GM21529 (cell line): ENCODE results near the gene PIK3C2B.

Experiments used
- ATAC-seq: cut with Tn5 transposase; IDR thresholded peaks from one replicate; pipeline ENCODE4 v1.9.1; 2021; ENCODE audit not compliant: unreplicated experiment

The PIK3C2B gene

DNA sequence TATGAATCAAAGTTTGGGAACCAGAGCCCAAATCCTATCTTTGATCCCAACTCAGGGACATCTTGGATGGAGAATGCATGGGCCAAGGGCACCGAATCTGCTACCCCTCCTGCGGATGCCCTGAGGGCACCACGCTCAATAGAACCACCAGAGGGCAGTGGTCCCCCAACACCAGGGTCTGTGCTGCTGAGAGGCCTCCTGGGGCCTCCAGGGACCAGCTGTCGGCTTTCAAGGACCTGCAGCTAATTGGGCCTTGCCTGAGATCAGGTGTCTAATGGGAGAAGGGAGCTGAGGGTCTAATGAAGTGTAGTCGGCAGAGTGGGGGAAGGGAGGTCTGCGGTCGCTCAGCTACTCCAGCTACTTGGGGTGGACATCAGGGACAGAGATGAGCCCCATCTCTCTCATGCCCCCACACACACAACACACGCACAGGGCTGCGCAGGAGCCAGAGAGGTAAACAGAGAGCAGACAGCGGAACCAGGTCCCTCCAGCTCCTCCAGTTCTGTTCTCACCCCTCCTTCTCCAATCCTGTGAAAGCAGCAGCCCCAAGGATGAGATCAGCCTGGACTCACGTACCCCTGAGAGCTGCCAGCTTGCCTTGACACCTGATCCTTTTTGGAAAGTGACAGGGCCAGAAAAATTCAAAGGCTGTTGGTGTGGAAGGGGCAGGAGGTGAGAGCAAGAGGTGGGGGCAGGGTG lies 48.0 kb downstream of the PIK3C2B start:
- peak; percentile 75 for ATAC-seq

DNA sequence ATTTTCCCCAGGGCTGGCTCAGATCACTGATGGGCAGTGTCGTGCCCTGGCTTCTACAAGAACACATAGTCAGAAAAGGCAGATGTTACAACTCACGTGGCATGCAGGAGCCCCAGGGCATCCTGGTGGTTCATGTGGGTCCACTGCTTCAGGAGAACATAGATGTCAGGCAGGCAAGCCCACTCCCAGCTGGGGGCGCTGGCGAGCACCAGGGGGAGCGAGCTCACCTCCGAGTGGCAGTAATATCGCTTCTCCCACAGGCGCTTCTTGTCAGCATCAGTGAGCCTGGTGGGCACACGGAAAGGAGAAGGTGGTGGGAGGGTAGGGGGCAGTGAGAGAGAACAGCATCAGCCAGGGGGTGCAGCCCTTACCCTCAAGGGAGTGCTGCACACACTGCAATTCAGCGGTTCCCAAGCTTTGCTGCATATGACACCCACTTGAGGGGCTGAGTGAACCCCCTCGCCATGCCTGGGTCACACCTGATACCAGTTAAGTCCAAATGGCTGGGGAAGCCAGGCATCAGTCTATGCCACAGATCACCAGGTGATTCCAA lies 48.7 kb downstream of the PIK3C2B start:
- no peak for ATAC-seq
